Panc1 (cell line): ENCODE data around the gene AFF2. TPM values are rescaled to one million over a fixed set of nuclear protein-coding genes. Genes with fewer than 3 reads are reported as not detected.

Experiments used
- ATAC-seq: fragments of 200-7000 bp; cut with Tn5 transposase; 2 replicates; pipeline ENCODE4 v1.9.1; 2020; ENCODE audit warnings: mild to moderate bottlenecking, moderate library complexity
- BruUV-seq: library from RNA; stranded (reverse); fragments of 400-500 nt; replicated peaks from 2 replicates; lab custom pipeline; 2021; lab: Mats Ljungman, UMichigan
- CTCF ChIA-PET: fragments of 300-600 bp; sonication (Branson Sonifier 250); formaldehyde crosslinking; loops from one replicate; lab custom pipeline; 2022; ENCODE audit warnings: antibody characterized with exemption; lab: Charles Lee
- POLR2A ChIA-PET: fragments of 300-600 bp; sonication (Branson Sonifier 250); formaldehyde crosslinking; loops from one replicate; lab custom pipeline; 2022; ENCODE audit warnings: antibody characterized with exemption; lab: Charles Lee
- DNase-seq: peaks from one replicate; pipeline ENCODE4 v3.0.0-alpha.2; 2010; ENCODE audit warnings: low read depth, low spot score
- H3K27ac ChIP-seq: 2 replicates; pipeline ENCODE4 v1.5.1; 2011; ENCODE audit warnings: mild to moderate bottlenecking, low read length, inconsistent platforms
- H3K27me3 ChIP-seq: fragments of 200-500 bp; sonication (Bioruptor generic); 2 replicates; pipeline ENCODE4 v1.6.0; 2014; ENCODE audit warnings: low read length, inconsistent platforms; ENCODE audit not compliant: control insufficient read depth, insufficient read depth
- H3K36me3 ChIP-seq: fragments of 200-500 bp; sonication (Bioruptor generic); 2 replicates; pipeline ENCODE4 v1.5.1; 2014; ENCODE audit warnings: inconsistent platforms, mild to moderate bottlenecking, low read length, moderate library complexity; ENCODE audit not compliant: control insufficient read depth, insufficient read depth
- H3K4me1 ChIP-seq: 2 replicates; pipeline ENCODE4 v1.5.1; 2011; ENCODE audit warnings: inconsistent platforms, mild to moderate bottlenecking, low read length, moderate library complexity; ENCODE audit not compliant: control insufficient read depth, insufficient read depth
- H3K4me3 ChIP-seq, 2 experiments: 2 replicates each; pipeline ENCODE4 v1.5.1; 2011 to 2012; ENCODE audit warnings: low read depth in 2 of 2, low read length in 2 of 2, mild to moderate bottlenecking in 2 of 2, inconsistent platforms in 1 of 2, moderate library complexity in 1 of 2
- H3K9me3 ChIP-seq: fragments of 200-500 bp; sonication (Bioruptor generic); 2 replicates; pipeline ENCODE4 v1.5.1; 2014; ENCODE audit warnings: low read depth, mild to moderate bottlenecking, inconsistent platforms, low read length, moderate library complexity; ENCODE audit not compliant: control insufficient read depth, insufficient read depth
- POLR2AphosphoS5 ChIP-seq: IDR thresholded peaks from 2 replicates; pipeline ENCODE4 v1.6.1; 2012; ENCODE audit warnings: mild to moderate bottlenecking, low read depth, low read length, moderate library complexity
- REST ChIP-seq, 2 experiments: IDR thresholded peaks; 2 replicates each; pipeline ENCODE4 v1.6.1; 2011 to 2012; ENCODE audit warnings: low read depth in 2 of 2, control low read depth in 1 of 2, low read length in 1 of 2, mild to moderate bottlenecking in 1 of 2, moderate library complexity in 1 of 2; ENCODE audit not compliant: insufficient read depth in 1 of 2
- SIN3A ChIP-seq: IDR thresholded peaks from 2 replicates; pipeline ENCODE4 v1.6.1; 2012; ENCODE audit warnings: low read depth, mild to moderate bottlenecking, low read length, moderate library complexity, borderline replicate concordance; ENCODE audit not compliant: insufficient read depth
- TCF7L2 ChIP-seq: IDR thresholded peaks from 2 replicates; pipeline ENCODE4 v1.6.1; 2011; ENCODE audit warnings: mild to moderate bottlenecking, low read depth, low read length, inconsistent platforms
- in situ Hi-C: cut with HindIII; loops from 2 replicates; pipeline ENCODE4 v1.10.0; 2016; ENCODE audit warnings: low sequenced_read_pairs, low pct_unique_long_range_greater_than_20kb
- intact Hi-C: fragments of 100-400 bp; cut with micrococcal nuclease; formaldehyde crosslinking; loops from one replicate; pipeline ENCODE4 v1.10.0; 2022; ENCODE audit not compliant: unreplicated experiment
- total RNA-seq: library from RNA; stranded (reverse); gene quantifications from one replicate; pipeline ENCODE4 v1.2.1, GENCODE V29; 2021; ENCODE audit not compliant: unreplicated experiment
- TF ChIP-seq, protein P1 (sequence below): fragments of 450-650 bp; IDR thresholded peaks from 2 replicates; pipeline ENCODE4 v1.5.1; 2017; ENCODE audit warnings: mild to moderate bottlenecking

Gene AFF2
- total RNA-seq, 1 experiment from 2014 or later: 0.05 TPM

GRCh38 chrX:148523303-148524080 lies 23.1 kb downstream of the AFF2 start:
- H3K4me1 ChIP-seq: no peaks in the 10 kb centered on the region
- ATAC-seq (no peak), DNase-seq (no peak)
- in situ Hi-C loops (no loop called here), intact Hi-C loops (no loop called here)
- TF ChIP-seq REST (IDR thresholded peaks at IDR 0.05; ENCODE audit: insufficient read depth in 1 of 2, low read depth in 2 of 2, low read length in 1 of 2) (no peak), SIN3A (no peak), POLR2AphosphoS5 (no peak), TCF7L2 (no peak)
- TF ChIP-seq, protein P1, sequence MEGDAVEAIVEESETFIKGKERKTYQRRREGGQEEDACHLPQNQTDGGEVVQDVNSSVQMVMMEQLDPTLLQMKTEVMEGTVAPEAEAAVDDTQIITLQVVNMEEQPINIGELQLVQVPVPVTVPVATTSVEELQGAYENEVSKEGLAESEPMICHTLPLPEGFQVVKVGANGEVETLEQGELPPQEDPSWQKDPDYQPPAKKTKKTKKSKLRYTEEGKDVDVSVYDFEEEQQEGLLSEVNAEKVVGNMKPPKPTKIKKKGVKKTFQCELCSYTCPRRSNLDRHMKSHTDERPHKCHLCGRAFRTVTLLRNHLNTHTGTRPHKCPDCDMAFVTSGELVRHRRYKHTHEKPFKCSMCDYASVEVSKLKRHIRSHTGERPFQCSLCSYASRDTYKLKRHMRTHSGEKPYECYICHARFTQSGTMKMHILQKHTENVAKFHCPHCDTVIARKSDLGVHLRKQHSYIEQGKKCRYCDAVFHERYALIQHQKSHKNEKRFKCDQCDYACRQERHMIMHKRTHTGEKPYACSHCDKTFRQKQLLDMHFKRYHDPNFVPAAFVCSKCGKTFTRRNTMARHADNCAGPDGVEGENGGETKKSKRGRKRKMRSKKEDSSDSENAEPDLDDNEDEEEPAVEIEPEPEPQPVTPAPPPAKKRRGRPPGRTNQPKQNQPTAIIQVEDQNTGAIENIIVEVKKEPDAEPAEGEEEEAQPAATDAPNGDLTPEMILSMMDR: no peak
- H3K27me3 ChIP-seq: no peaks in the 10 kb centered on the region
- POLR2A ChIA-PET: no interaction called here
- no peak overlapping the region for H3K4me3 ChIP-seq
- CTCF ChIA-PET: no interaction called here
- no TSS peak for BruUV-seq
- no peaks in the 10 kb centered on the region for H3K36me3 ChIP-seq
- no peak overlapping the region for H3K27ac ChIP-seq
- no peaks in the 10 kb centered on the region for H3K9me3 ChIP-seq

- TF ChIP-seq SIN3A (no peak), POLR2AphosphoS5 (no peak), REST (IDR thresholded peaks at IDR 0.05; ENCODE audit: insufficient read depth in 1 of 2, low read depth in 2 of 2, low read length in 1 of 2) (no peak), TCF7L2 (no peak)
- TF ChIP-seq, protein P1: peak; percentile 67; the same call in 1 of the 2 replicates
- H3K27me3 ChIP-seq: no peaks in the 10 kb centered on the region
- no TSS peak for BruUV-seq
- H3K4me1 ChIP-seq: no peaks in the 10 kb centered on the region
- POLR2A ChIA-PET: interaction anchor here (0.7 kb wide), 1 partner anchor 538 kb away, joined by 3 read pairs; no protein-coding TSS in a partner anchor
- in situ Hi-C loops: no loop called here
- ATAC-seq (no peak), DNase-seq (no peak)
- H3K27ac ChIP-seq: no peak overlapping the region
- intact Hi-C loops: no loop called here
- H3K9me3 ChIP-seq: no peaks in the 10 kb centered on the region
- no peaks in the 10 kb centered on the region for H3K36me3 ChIP-seq
- no peak overlapping the region for H3K4me3 ChIP-seq
- CTCF ChIA-PET: interaction anchor here (0.6 kb wide), 1 partner anchor 313 kb away, joined by 3 read pairs; no protein-coding TSS in a partner anchor
These were observed 30.2 kb downstream of the AFF2 start for GRCh38 chrX:148530464-148531077.
